ENCODE results near the gene GPRIN1. TPM values are rescaled to one million over a fixed set of nuclear protein-coding genes. Genes with fewer than 3 reads are reported as not detected.

The GPRIN1 gene
- total RNA-seq, 1 experiment from 2014 or later: 8.5 TPM

DNA sequence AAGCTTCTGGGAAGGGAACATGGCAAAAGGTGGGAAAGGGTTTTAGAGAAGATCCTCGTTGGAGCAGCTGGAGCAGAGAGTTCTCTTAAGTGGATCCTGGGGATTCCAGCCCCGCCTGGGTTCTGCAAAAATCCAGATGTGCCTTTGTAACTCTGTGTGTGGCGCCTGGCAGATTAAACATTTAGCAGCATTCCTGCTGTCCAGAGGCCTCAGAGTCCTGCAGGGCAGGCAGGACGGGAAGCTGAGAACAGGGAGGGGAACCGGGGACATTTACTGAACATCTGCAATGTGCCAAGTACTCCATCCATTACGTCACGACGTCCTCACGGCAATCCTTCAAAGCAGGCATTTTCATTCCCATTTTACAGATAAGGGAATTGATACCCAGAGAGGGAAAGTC lies 26.5 kb upstream of the GPRIN1 start:
- ChIA-PET CTCF (interaction anchor here (1.0 kb wide), 1 partner anchor 24 kb away, joined by 3 read pairs; no protein-coding TSS in a partner anchor), POLR2A (no interaction called here)
- DNase-seq (ENCODE audit: low spot score): no peak
- H3K4me1 Mint-ChIP-seq: peaks cover 36% of the 10 kb centered on the region
- H3K27ac Mint-ChIP-seq: no peak overlapping the region
- H3K9me3 Mint-ChIP-seq: peaks cover 7% of the 10 kb centered on the region
- H3K36me3 Mint-ChIP-seq: no peaks in the 10 kb centered on the region
- peaks cover 34% of the 10 kb centered on the region for H3K27me3 Mint-ChIP-seq (ENCODE audit: low read depth)
- ATAC-seq: no peak
- no peak overlapping the region for H3K4me3 Mint-ChIP-seq
- no peak for TF ChIP-seq TCF7 (CRISPR knock-in tag; IDR thresholded peaks at IDR 0.05; ENCODE audit: low read depth)
- no peak for TF ChIP-seq RELA (CRISPR knock-in tag; IDR thresholded peaks at IDR 0.05; ENCODE audit: borderline replicate concordance)
- TF ChIP-seq, protein P1, sequence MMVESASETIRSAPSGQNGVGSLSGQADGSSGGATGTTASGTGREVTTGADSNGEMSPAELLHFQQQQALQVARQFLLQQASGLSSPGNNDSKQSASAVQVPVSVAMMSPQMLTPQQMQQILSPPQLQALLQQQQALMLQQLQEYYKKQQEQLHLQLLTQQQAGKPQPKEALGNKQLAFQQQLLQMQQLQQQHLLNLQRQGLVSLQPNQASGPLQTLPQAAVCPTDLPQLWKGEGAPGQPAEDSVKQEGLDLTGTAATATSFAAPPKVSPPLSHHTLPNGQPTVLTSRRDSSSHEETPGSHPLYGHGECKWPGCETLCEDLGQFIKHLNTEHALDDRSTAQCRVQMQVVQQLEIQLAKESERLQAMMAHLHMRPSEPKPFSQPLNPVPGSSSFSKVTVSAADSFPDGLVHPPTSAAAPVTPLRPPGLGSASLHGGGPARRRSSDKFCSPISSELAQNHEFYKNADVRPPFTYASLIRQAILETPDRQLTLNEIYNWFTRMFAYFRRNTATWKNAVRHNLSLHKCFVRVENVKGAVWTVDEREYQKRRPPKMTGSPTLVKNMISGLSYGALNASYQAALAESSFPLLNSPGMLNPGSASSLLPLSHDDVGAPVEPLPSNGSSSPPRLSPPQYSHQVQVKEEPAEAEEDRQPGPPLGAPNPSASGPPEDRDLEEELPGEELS (CRISPR knock-in tag; IDR thresholded peaks at IDR 0.05): no peak
- no peak for TF ChIP-seq FOXP1 (CRISPR knock-in tag; IDR thresholded peaks at IDR 0.05; ENCODE audit: borderline replicate concordance)
- TF ChIP-seq, protein P2, sequence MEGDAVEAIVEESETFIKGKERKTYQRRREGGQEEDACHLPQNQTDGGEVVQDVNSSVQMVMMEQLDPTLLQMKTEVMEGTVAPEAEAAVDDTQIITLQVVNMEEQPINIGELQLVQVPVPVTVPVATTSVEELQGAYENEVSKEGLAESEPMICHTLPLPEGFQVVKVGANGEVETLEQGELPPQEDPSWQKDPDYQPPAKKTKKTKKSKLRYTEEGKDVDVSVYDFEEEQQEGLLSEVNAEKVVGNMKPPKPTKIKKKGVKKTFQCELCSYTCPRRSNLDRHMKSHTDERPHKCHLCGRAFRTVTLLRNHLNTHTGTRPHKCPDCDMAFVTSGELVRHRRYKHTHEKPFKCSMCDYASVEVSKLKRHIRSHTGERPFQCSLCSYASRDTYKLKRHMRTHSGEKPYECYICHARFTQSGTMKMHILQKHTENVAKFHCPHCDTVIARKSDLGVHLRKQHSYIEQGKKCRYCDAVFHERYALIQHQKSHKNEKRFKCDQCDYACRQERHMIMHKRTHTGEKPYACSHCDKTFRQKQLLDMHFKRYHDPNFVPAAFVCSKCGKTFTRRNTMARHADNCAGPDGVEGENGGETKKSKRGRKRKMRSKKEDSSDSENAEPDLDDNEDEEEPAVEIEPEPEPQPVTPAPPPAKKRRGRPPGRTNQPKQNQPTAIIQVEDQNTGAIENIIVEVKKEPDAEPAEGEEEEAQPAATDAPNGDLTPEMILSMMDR (IDR thresholded peaks at IDR 0.05): no peak
- TF ChIP-seq, protein P3, sequence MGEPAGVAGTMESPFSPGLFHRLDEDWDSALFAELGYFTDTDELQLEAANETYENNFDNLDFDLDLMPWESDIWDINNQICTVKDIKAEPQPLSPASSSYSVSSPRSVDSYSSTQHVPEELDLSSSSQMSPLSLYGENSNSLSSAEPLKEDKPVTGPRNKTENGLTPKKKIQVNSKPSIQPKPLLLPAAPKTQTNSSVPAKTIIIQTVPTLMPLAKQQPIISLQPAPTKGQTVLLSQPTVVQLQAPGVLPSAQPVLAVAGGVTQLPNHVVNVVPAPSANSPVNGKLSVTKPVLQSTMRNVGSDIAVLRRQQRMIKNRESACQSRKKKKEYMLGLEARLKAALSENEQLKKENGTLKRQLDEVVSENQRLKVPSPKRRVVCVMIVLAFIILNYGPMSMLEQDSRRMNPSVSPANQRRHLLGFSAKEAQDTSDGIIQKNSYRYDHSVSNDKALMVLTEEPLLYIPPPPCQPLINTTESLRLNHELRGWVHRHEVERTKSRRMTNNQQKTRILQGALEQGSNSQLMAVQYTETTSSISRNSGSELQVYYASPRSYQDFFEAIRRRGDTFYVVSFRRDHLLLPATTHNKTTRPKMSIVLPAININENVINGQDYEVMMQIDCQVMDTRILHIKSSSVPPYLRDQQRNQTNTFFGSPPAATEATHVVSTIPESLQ (CRISPR knock-in tag; IDR thresholded peaks at IDR 0.05): no peak
- no peak for TF ChIP-seq ELF4 (CRISPR knock-in tag; IDR thresholded peaks at IDR 0.05; ENCODE audit: low read depth)
- no peak for TF ChIP-seq FOXK1 (CRISPR knock-in tag; IDR thresholded peaks at IDR 0.05)
- no peak for TF ChIP-seq TEAD1 (CRISPR knock-in tag; IDR thresholded peaks at IDR 0.05)
- TF ChIP-seq, protein P4, sequence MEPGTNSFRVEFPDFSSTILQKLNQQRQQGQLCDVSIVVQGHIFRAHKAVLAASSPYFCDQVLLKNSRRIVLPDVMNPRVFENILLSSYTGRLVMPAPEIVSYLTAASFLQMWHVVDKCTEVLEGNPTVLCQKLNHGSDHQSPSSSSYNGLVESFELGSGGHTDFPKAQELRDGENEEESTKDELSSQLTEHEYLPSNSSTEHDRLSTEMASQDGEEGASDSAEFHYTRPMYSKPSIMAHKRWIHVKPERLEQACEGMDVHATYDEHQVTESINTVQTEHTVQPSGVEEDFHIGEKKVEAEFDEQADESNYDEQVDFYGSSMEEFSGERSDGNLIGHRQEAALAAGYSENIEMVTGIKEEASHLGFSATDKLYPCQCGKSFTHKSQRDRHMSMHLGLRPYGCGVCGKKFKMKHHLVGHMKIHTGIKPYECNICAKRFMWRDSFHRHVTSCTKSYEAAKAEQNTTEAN (CRISPR knock-in tag; IDR thresholded peaks at IDR 0.05): no peak
- TF ChIP-seq, protein P5, sequence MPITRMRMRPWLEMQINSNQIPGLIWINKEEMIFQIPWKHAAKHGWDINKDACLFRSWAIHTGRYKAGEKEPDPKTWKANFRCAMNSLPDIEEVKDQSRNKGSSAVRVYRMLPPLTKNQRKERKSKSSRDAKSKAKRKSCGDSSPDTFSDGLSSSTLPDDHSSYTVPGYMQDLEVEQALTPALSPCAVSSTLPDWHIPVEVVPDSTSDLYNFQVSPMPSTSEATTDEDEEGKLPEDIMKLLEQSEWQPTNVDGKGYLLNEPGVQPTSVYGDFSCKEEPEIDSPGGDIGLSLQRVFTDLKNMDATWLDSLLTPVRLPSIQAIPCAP (CRISPR knock-in tag; IDR thresholded peaks at IDR 0.05): no peak
- no peak for TF ChIP-seq CBFB (CRISPR knock-in tag; IDR thresholded peaks at IDR 0.05; ENCODE audit: low read depth)
- TF ChIP-seq, protein P6, sequence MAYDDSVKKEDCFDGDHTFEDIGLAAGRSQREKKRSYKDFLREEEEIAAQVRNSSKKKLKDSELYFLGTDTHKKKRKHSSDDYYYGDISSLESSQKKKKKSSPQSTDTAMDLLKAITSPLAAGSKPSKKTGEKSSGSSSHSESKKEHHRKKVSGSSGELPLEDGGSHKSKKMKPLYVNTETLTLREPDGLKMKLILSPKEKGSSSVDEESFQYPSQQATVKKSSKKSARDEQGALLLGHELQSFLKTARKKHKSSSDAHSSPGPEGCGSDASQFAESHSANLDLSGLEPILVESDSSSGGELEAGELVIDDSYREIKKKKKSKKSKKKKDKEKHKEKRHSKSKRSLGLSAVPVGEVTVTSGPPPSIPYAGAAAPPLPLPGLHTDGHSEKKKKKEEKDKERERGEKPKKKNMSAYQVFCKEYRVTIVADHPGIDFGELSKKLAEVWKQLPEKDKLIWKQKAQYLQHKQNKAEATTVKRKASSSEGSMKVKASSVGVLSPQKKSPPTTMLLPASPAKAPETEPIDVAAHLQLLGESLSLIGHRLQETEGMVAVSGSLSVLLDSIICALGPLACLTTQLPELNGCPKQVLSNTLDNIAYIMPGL (CRISPR knock-in tag; IDR thresholded peaks at IDR 0.05): no peak
- TF ChIP-seq, protein P7, sequence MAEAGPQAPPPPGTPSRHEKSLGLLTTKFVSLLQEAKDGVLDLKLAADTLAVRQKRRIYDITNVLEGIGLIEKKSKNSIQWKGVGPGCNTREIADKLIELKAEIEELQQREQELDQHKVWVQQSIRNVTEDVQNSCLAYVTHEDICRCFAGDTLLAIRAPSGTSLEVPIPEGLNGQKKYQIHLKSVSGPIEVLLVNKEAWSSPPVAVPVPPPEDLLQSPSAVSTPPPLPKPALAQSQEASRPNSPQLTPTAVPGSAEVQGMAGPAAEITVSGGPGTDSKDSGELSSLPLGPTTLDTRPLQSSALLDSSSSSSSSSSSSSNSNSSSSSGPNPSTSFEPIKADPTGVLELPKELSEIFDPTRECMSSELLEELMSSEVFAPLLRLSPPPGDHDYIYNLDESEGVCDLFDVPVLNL (CRISPR knock-in tag; IDR thresholded peaks at IDR 0.05; ENCODE audit: borderline replicate concordance, low read depth): no peak
- TF ChIP-seq, protein P8, sequence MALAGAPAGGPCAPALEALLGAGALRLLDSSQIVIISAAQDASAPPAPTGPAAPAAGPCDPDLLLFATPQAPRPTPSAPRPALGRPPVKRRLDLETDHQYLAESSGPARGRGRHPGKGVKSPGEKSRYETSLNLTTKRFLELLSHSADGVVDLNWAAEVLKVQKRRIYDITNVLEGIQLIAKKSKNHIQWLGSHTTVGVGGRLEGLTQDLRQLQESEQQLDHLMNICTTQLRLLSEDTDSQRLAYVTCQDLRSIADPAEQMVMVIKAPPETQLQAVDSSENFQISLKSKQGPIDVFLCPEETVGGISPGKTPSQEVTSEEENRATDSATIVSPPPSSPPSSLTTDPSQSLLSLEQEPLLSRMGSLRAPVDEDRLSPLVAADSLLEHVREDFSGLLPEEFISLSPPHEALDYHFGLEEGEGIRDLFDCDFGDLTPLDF (CRISPR knock-in tag; IDR thresholded peaks at IDR 0.05): no peak
- TF ChIP-seq, protein P9, sequence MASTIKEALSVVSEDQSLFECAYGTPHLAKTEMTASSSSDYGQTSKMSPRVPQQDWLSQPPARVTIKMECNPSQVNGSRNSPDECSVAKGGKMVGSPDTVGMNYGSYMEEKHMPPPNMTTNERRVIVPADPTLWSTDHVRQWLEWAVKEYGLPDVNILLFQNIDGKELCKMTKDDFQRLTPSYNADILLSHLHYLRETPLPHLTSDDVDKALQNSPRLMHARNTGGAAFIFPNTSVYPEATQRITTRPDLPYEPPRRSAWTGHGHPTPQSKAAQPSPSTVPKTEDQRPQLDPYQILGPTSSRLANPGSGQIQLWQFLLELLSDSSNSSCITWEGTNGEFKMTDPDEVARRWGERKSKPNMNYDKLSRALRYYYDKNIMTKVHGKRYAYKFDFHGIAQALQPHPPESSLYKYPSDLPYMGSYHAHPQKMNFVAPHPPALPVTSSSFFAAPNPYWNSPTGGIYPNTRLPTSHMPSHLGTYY (CRISPR knock-in tag; IDR thresholded peaks at IDR 0.05): no peak
- no peak for TF ChIP-seq ZNF317 (CRISPR knock-in tag; IDR thresholded peaks at IDR 0.05; ENCODE audit: borderline replicate concordance, low read depth)
- TF ChIP-seq, protein P10, sequence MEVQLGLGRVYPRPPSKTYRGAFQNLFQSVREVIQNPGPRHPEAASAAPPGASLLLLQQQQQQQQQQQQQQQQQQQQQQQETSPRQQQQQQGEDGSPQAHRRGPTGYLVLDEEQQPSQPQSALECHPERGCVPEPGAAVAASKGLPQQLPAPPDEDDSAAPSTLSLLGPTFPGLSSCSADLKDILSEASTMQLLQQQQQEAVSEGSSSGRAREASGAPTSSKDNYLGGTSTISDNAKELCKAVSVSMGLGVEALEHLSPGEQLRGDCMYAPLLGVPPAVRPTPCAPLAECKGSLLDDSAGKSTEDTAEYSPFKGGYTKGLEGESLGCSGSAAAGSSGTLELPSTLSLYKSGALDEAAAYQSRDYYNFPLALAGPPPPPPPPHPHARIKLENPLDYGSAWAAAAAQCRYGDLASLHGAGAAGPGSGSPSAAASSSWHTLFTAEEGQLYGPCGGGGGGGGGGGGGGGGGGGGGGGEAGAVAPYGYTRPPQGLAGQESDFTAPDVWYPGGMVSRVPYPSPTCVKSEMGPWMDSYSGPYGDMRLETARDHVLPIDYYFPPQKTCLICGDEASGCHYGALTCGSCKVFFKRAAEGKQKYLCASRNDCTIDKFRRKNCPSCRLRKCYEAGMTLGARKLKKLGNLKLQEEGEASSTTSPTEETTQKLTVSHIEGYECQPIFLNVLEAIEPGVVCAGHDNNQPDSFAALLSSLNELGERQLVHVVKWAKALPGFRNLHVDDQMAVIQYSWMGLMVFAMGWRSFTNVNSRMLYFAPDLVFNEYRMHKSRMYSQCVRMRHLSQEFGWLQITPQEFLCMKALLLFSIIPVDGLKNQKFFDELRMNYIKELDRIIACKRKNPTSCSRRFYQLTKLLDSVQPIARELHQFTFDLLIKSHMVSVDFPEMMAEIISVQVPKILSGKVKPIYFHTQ (CRISPR knock-in tag; IDR thresholded peaks at IDR 0.05): no peak

All from WTC11 (cell line).